NCI-H2107 (cell line): ENCODE data around the gene GIMAP2.
"Not testable (repeated sequence)": the region's sequence is repeated elsewhere in the genome, so short reads cannot be mapped to it uniquely, and the experiment has no call there.

Source experiments
- DNase-seq: peaks from one replicate; lab custom pipeline; 2025; lab: John Stamatoyannopoulos, UW

Gene GIMAP2

DNA sequence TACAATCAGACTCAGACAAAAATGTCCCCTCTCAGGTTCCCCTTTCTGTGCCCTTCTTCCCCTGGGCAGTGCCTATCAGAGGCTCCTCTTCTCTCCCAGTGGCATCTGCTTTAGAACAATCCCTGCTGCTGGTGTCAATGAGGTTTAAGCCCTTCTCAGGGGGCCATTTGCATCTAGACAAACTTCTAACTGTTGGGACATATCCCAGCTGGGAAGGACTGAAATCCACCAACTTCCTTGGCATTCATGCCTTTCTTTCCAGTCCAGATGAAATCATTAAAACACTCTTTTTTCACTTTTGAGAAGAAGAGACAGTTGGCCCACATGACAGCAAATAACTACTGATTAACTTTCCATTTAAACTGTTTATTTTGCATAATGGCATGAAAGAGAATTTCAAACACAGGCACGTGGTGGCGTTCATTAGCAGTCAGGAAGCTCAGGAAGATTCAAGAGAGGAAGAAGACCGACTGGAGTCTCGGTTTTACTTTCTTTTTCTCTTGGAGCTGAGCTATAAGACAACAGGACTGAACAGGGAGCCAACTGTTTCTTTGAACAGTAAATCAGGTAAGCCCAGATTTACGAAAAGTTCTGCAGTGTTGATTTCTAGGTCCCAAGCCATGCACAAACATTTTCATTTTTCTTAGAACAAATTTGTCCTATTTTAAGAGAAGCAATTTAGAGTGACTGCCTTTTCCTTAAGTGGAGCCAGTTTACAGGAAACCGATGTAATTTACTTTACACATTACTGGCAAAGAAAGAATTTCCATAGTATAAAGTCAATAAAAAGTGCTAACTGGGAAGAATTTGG is at the start of gene GIMAP2:
Gene GIMAP2 (plus strand): TSS at position 488 of the 811 bp plus-strand sequence. CDS start 1,354 bp downstream, outside the sequence.
- no peak for DNase-seq

DNA sequence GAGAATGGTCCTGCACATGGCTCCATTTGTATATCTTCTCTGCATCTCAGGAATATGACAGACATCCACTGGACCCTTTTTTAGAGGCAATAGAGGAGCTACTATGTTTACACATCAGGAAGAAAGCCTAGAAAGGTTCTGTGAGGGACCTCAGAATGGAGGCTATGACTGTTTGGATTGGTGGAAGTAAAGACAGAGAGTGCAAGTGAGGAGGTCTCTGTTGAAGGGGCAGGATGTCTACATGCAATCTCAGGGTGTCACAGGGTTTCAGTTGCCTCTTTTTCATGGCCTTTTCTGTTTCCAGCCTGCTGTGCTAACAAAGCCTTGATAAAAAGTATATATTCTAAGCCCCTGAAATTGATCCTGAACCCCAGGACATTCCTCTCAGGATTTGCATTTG is 43.7 kb upstream of the GIMAP2 start:
- no peak for DNase-seq

DNA sequence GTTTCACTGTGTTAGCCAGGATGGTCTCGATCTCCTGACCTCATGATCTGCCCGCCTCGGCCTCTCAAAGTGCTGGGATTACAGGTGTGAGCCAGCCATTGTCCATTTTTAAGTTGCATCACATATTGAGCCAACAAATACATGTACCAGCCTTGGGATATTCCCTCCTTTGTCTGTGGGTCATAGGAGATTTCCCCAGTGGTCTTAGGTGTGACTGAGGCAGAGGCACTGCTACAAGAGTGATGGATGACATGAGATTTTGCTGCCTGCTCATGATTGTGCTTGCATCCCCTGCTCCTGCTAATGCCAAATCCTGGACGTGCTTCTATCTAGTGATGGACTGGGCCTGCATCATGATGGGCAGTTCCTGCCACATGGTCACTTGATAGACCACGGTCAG is 42.6 kb upstream of the GIMAP2 start:
- no peak for DNase-seq

DNA sequence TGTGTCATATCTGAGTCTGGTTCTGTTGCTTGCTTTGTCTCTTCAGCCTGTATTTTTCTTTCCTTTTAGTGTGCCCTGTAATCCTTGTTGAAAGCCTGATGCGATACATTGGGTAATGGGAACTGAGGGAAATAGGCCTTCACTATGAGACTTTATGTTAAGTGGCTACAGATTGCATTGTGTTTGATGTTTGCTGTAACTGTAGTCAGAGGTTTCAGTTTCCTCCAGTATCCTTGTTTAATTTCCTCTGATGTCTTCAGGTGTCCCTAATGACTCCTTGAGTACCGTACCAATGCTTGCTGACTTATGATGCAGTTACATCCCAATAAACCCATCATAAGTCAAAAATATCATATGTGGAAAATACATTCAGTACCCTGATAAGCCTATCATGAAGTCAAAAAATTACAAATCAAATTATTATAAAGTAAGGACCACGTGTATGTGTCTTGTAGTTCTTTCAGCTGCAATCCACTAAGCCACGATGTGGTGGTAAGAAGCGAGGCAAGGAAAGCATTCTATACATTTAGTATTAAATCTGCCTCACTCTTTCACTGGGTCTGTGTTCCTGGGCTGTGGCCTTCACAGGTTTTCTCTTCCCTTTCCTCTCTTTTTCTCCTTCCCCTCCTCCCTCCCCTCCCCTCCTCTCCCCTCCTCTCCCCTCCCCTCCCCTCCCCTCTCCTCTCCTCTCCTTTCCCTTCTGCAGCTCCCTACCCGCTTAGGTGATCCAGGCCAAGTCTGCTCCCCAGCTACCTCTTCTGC is 40.1 kb upstream of the GIMAP2 start:
- no peak for DNase-seq

DNA sequence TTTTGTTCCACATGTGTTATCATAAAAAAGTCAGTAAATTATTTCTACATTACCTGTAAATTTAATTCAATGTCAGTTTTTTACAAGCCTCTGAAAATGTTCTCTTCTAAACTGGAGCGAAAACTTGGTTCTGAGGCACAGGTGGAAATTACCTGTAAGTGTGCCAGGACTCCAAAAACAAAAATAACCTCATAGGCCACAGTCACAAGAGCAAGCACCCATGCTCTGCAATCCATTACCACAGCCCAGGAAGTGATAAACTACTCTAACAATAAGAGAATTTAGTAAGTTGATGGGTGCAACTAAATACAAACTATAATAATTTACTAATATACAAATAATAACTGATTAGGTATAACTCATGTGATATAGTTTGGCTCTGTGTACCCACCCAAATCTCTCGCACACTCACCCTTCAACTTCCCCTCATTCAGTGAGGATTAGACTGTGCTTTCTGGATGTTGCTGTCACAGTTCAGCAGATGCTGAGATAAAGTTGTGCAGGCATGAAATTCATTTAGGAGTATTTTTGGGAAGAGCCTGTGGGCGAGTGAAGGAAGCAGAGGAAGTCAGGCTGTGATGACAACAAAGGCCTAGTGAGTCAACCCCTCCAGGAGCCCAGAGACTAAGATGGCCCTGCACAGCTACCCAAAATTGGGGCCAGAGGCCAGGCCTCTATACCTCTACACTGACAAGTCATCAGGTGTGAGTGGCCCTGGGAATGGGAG is 37.0 kb upstream of the GIMAP2 start:
- no peak for DNase-seq

DNA sequence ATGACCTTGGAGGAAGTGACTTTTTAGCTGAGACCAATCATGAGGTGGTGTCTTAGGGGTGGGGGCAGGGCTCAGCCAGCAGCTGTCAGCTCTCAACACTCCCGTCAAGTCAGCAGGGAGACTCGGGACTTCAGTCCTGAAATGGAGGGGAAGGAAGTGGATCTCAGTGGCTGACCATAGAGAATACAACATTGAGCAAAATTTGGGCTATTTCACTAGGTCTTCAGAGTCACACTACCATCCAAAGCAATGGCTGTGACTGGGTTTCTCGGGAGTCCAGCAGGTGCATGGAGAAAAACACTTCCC is 36.5 kb upstream of the GIMAP2 start:
- no peak for DNase-seq

DNA sequence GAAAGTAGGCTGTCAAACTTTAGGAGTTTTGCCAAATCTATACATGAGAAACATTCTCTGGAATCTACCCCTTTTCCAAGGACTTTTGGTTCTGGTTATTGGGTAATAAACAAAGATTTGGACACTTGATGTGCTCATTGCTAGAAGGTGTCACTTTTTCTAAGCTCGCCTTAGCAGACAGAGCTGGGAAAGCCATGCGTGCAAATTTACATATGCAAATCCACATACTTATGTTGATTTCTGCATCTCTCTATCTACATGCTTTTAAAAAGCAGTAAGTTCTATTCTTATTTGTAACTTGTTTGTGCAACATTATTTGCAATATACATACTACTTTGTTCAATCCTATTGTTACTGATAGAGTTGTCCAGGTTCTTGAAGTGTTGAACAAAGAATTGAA is 30.8 kb upstream of the GIMAP2 start:
- no peak for DNase-seq

DNA sequence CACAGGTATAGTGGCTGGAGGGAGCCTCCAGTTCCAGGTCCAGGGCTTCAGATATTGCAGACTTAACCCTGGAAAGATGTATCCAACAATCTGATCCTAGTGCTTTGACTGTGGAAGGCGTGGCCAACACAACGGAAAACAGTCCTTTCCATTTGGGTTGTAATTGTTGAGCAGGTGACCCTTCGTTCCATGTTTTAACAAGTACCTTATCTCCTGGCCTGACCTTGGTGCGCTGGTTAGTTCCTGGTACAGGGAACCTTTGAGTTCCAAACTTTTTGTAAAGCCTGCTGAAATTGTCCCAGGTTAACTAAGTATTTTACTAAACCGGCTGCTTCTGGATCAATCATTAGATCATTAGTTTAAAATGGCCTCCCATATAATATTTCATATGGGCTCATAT is 29.5 kb upstream of the GIMAP2 start:
- no peak for DNase-seq

DNA sequence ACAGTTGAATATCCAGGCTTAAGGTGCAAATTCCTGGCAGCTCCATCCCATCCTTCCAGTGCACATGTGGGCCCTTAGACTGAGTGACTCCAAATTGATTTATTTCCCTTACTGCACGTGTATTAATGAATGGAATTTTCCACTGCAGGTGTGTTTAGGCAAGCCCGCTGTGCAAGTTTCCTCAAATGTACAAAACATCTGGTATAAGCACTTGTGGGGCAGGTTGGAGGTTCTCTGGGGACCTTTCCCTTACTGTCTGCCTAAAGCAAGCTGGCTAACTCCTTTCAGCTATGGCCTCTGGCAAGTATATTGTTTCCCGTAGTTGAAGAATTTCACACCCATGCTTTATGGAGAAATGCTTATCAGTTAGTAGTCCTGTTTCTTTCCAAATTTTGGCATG is 28.0 kb upstream of the GIMAP2 start:
- no peak for DNase-seq

DNA sequence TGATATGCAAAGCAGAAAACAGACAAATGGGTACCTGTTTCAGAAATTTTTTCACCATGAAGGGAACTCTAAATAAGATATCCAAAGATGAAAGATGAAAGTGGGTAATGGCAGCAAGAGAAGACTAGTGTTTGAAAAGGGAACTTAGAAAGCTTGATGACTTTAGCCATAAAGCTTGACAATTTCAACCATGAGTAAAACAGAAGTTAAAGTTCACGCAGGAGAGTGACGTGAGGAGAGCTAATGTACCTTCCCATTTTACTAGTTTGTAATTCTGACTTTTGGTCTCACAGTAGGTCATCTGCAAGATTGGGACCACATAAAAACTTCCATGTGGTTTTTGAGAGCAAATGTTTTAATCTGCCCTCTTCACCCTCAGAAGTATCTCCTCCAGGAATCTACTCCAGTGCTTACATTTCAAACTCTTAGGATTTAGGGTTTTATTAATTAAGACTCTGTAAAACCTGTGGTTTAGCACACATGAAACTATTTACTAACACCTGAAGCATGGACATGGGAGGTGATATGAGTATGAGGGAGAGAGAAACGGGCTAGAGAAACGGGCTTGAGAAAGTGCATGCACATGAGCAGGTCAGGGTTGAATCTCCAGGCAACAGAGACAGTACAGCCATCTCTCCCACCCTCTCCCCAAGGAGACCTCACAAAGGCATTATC is 24.4 kb upstream of the GIMAP2 start:
- no peak for DNase-seq

DNA sequence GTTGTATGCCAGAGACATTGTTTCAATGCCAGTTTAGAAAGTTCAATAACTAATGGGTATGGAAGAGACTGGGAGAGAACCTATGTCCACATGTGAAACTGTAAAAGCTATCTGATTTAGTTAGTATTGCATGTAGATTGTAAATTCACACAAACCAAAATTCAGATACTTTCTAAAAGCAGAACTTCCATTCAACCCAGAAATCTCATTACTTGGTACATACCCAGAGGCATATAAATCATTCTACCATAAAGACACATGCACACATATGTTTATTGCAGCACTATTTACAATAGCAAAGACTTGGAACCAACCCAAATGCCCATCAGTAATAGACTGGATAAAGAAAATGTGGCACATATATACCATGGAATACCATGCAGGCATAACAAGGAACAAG is 22.7 kb upstream of the GIMAP2 start:
- DNase-seq, result not testable (repeated sequence)

DNA sequence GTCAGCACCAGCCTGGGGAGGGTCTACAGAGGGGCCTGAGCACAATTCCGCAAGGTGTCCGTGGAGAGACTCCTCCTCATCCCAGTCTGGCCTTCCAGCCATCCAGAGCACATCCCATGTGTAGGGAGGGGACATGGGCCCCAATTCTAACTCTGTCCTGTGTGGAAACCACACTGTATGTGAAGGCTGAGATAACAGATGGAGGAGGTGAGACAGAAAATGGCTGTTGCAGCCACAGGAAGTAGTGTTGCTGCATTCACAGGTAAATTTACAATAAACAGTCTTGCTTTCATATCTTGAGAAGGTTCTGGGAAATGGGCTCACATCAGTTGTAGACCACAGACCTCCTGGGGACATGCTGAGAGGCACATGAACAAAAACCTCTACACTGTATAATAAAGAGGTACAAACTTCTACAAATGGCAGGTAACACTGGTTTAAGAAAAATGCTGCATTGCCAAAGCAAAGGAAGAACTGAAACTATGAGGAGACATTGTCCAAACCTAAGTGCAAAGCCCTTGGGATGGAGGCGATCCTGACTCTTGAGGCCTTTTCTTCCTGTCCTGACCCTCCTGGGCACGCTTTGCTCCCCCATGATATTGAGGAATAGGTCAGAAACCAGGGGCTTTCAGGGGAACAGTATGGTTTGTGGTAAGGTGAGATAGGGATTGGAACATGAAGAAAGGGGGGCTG is 21.6 kb upstream of the GIMAP2 start:
- no peak for DNase-seq

DNA sequence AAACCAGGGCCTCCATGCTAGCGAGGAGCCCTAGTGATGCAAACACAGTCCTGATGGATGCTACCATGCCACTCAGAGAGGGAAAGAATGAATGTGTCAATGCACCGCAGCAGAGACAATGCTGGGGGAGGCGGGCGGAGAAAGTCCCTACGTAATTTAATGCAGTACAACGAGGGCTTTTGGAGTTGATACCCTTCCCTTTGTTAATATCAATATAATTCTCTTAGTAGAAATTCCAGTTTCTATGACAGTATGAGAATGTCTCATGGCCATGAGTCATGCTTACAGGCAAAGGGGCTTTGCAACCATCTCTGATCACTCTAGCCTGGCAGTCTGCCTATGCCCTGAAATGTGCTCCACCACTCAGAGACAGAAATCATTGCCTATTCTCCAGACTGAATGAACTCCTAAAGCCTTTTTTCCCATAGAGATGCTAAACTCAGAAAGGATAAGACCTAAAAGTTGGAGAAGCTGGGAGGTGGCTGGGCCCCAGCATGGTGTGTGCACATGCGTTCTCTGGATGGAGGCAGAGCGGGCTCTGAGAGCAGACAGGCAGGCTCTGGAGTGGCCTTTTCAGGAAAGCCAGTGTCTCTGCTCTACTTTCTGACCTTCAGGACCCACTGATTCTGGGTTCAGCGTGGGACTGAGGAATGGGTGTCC is 20.3 kb upstream of the GIMAP2 start:
- DNase-seq, result no peak

DNA sequence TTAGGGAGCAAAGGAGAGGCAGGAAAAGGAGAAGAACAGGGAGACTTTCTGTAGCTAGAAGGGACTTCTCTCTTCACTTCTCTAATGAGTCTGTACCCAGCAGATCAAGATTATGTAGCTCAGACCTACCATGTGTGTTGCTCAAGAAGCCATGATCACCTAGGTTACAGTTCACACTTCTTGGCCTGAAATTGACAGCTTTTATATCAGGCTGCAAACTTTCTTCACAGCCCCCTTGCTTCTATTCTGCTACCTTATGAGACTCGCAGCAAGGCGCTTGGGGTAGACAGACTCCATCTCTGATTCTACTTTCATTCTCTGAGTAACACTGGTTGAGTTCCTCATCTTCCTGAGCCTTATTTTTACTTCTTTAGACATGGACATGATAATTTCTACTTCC is 19.6 kb upstream of the GIMAP2 start:
- DNase-seq, result no peak

DNA sequence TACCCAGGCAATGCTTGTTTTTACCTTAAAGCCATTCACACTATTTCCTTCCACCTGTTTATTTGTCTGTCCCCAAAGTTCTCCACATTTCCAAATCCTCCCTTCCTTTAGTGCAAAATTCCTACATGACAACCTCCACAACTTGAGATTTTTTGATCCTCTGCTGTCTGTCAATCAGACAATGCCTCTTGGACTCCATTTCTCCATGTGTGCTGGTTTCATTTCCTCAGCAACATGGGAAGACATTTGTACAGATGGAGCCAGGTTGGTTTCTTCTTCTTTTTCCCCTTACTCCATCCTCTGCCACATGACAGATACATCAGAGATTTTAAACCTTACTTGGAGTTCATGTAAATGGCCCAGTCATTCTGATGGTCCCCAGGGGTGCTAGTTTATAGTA is 19.1 kb upstream of the GIMAP2 start:
- DNase-seq, result no peak

DNA sequence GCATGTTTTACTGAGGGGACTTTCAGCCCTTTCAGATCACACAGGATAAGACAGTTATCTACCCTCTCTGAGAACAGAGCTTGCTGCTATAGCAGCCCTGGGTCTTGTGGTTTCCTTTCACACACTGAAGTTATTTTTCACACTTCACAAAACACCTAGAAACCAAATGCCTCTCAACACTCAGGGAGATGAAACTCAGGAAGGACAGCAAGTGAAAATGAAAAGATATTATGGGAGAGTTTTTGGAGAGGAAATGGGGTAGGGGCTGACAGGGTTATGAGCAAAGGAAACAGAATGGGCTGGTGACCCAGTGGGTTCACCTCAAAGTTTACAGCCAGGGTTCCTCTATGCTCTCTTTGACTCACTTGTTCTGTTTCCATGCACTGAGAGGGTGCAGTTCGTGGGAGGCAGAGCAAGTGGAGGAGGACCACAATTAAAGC is 17.0 kb upstream of the GIMAP2 start:
- no peak for DNase-seq

DNA sequence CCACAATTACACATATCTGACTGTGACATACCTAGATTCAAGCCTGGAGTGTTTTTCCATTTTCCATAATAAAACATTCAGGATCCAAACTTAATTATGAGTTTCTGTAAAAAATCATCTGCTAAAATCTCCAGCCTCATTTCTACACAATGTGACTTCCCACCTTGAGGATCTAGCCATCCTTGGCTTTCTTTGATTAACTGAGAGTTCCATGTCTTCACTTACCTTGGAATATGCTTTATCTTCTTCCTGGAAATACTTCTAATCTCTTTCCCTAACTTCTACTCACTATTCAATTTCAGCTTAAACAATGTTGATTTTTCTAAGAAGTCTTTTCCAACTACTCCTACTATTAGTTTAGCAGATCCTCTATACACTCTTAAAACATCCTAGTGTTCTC is 16.5 kb upstream of the GIMAP2 start:
- DNase-seq, result no peak

DNA sequence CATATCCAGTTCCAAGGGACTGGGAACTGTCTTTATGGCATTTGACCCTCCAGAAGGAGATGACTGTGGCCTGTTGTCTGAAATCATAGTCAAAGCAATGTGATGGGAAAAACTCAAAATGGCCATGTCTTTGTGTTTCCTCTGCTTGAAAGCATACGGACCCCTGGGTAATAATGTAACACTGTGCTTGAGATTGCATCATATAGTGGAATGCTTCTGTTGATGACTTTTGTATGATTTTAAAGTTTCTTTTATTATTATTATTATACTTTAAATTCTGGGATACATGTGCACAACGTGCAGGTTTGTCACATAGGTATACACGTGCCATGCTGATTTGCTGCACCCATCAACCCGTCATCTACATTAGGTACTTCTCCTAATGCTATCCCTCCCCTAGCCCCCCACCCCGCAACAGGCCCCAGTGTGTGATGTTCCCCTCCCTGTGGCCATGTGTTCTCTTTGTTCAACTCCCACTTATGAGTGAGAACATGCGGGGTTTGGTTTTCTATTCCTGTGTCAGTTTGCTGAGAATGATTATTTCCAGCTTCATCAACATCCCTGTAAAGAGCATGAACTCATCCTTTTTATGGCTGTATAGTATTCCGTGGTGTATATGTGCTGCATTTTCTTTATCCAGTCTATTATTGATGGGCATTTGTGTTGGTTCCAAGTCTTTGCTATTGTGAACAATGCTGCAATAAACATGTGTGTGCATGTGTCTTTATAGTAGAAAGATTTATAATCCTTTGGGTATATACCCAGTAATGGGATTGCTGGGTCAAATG is 13.5 kb upstream of the GIMAP2 start:
- not testable (repeated sequence) for DNase-seq

DNA sequence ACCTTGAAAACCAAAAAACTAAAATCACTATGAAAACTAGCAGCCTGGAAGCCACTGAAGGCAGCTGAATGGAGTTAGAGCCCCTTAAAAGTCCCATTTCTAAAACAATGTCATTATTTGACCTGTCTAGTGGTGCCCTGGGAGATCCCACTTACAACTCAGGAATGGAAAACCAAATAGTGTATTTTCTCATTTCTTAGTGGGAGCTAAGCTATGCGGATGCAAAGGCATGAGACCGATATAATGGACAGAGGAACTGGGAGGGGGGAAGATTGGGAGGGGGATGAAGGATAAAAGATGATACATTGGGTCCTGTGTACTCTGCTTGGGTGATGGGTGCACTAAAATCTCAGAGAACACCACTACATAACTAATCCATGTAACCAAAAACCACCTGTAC is 9.8 kb upstream of the GIMAP2 start:
- no peak for DNase-seq

DNA sequence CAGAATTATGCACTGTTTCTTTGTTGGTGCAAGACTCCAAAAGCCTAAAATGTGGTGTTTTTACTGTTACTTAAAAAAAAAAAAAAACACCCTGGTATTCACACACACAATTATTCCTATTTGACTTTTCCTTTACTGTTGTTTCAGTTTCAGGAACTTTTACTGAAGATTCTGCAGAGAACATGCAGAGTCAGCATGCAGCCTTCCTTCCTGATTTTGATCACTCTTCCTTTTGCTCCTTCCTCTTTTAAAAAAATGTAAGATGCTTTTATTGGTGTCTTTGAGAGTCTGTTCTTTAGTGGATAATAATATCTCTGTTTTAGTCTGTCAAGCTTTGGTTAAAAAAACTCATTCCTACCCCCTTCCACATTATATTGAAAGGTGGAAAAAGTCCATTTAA is 9.2 kb upstream of the GIMAP2 start:
- DNase-seq, result not testable (repeated sequence)
